MM.1S (cell line): Measurements from ENCODE around the gene MKNK2.

Experiments
- DNase-seq: peaks from one replicate; pipeline ENCODE4 v3.0.0-alpha.2; 2015
- H2AFZ ChIP-seq: fragments of 300-600 bp; sonication (generic); 2 replicates; pipeline ENCODE4 v1.6.0; 2016; ENCODE audit warnings: antibody characterized with exemption, low read length
- H3F3A ChIP-seq: fragments of 300-600 bp; sonication (generic); 2 replicates; pipeline ENCODE4 v1.6.1; 2016; ENCODE audit warnings: mild to moderate bottlenecking, antibody characterized with exemption, low read length, moderate library complexity, mixed read lengths; ENCODE audit not compliant: insufficient read depth
- H3K27ac ChIP-seq: fragments of 300-600 bp; sonication (generic); 2 replicates; pipeline ENCODE4 v1.5.1; 2016; ENCODE audit warnings: mild to moderate bottlenecking, low read length
- H3K27me3 ChIP-seq: fragments of 300-600 bp; sonication (generic); replicated peaks from 2 replicates; pipeline ENCODE4 v1.6.0; 2016; ENCODE audit warnings: low read length; ENCODE audit not compliant: insufficient read depth
- H3K36me3 ChIP-seq: fragments of 300-600 bp; sonication (generic); replicated peaks from 2 replicates; pipeline ENCODE4 v1.6.1; 2016; ENCODE audit warnings: mild to moderate bottlenecking, low read length, mixed read lengths; ENCODE audit not compliant: insufficient read depth
- H3K4me1 ChIP-seq: fragments of 300-600 bp; sonication (generic); 2 replicates; pipeline ENCODE4 v1.6.1; 2016; ENCODE audit warnings: low read length, mixed read lengths
- H3K4me2 ChIP-seq: fragments of 300-600 bp; sonication (generic); 2 replicates; pipeline ENCODE4 v1.6.0; 2016; ENCODE audit warnings: low read depth, low read length
- H3K4me3 ChIP-seq: fragments of 300-600 bp; sonication (generic); 2 replicates; pipeline ENCODE4 v1.5.1; 2016; ENCODE audit warnings: low read length, mixed read lengths
- H3K79me2 ChIP-seq: fragments of 300-600 bp; sonication (generic); 2 replicates; pipeline ENCODE4 v1.6.1; 2016; ENCODE audit warnings: mixed run types, low read length, mixed read lengths
- H3K9ac ChIP-seq: fragments of 300-600 bp; sonication (generic); 2 replicates; pipeline ENCODE4 v1.6.1; 2016; ENCODE audit warnings: low read length, mixed read lengths
- H3K9me2 ChIP-seq: fragments of 300-600 bp; sonication (generic); replicated peaks from 2 replicates; pipeline ENCODE4 v1.6.1; 2016; ENCODE audit warnings: mild to moderate bottlenecking, low read length, mixed read lengths; ENCODE audit not compliant: insufficient read depth
- H3K9me3 ChIP-seq: fragments of 300-600 bp; sonication (generic); replicated peaks from 2 replicates; pipeline ENCODE4 v1.6.1; 2016; ENCODE audit warnings: mild to moderate bottlenecking, low read length, mixed read lengths; ENCODE audit not compliant: insufficient read depth
- H4K20me1 ChIP-seq: fragments of 300-600 bp; sonication (generic); 2 replicates; pipeline ENCODE4 v1.6.1; 2016; ENCODE audit warnings: mild to moderate bottlenecking, low read length, moderate library complexity, mixed read lengths; ENCODE audit not compliant: insufficient read depth
- CTCF ChIP-seq: fragments of 300-600 bp; sonication (generic); IDR thresholded peaks from 2 replicates; pipeline ENCODE4 v1.5.1; 2016; ENCODE audit warnings: antibody characterized with exemption, low read length, mixed read lengths
- EZH2 ChIP-seq: fragments of 300-600 bp; sonication (generic); optimal IDR thresholded peaks from 2 replicates; pipeline ENCODE3; 2017; ENCODE audit warnings: low read depth, mild to moderate bottlenecking, antibody characterized with exemption, low read length, mixed read lengths
- EZH2phosphoT487 ChIP-seq: fragments of 300-600 bp; sonication (generic); IDR thresholded peaks from 2 replicates; pipeline ENCODE4 v1.6.1; 2018; ENCODE audit warnings: antibody characterized with exemption, low read length

MKNK2 gene

GRCh38 chr19:1997353-1998233, 53.5 kb downstream of the MKNK2 start:
- DNase-seq: no peak
- Histone ChIP-seq H3K27ac (no peak overlapping the region), H3K4me1 (no peaks in the 10 kb centered on the region), H3K4me3 (no peak overlapping the region), H4K20me1 (no peaks in the 10 kb centered on the region), H3K9ac (no peak overlapping the region), H3K9me3 (no peaks in the 10 kb centered on the region), H3K36me3 (no peaks in the 10 kb centered on the region), H3K4me2 (no peak overlapping the region), H2AFZ (no peak overlapping the region), H3K27me3 (no peaks in the 10 kb centered on the region), H3K79me2 (no peaks in the 10 kb centered on the region), H3F3A (no peaks in the 10 kb centered on the region), H3K9me2 (no peaks in the 10 kb centered on the region)
- TF ChIP-seq EZH2 (no peak), EZH2phosphoT487 (no peak), CTCF (no peak)

DNA sequence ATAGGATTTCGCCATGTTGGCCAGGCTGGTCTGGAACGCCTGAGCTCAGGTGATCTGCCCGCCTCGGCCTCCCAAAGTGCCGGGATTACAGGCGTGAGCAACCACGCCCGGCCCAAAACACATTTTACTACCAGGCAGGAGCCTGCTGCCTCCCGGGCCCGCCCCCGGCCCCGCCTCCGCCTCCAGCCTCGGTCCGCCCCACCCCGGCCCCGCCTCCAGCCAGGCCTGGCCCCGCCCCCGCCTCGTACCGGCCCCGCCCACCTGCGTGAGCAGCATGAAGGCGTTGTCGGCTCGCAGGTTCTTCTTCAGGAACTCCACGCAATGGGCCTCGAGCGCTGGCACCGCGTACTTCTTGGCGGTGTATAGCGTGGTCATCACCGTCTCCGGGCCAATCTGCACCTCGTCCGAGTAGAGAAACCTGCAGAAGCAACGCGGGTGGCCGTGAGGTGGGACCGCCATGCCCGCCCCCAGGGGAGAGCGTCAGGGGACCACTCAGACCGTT, 58.2 kb downstream of the MKNK2 start:
- H3K9me3 ChIP-seq: no peaks in the 10 kb centered on the region
- no peak for DNase-seq
- H4K20me1 ChIP-seq: no peaks in the 10 kb centered on the region
- H3K27ac ChIP-seq: no peak overlapping the region
- no peaks in the 10 kb centered on the region for H3F3A ChIP-seq
- H3K36me3 ChIP-seq: no peaks in the 10 kb centered on the region; the same call in 1 of the 2 replicates
- TF ChIP-seq CTCF (no peak), EZH2 (no peak), EZH2phosphoT487 (no peak)
- no peak overlapping the region for H3K4me3 ChIP-seq
- no peaks in the 10 kb centered on the region for H3K79me2 ChIP-seq
- H3K9ac ChIP-seq: no peak overlapping the region
- no peaks in the 10 kb centered on the region for H3K27me3 ChIP-seq
- no peaks in the 10 kb centered on the region for H3K9me2 ChIP-seq
- no peaks in the 10 kb centered on the region for H3K4me1 ChIP-seq
- no peak overlapping the region for H2AFZ ChIP-seq
- H3K4me2 ChIP-seq: no peak overlapping the region

DNA sequence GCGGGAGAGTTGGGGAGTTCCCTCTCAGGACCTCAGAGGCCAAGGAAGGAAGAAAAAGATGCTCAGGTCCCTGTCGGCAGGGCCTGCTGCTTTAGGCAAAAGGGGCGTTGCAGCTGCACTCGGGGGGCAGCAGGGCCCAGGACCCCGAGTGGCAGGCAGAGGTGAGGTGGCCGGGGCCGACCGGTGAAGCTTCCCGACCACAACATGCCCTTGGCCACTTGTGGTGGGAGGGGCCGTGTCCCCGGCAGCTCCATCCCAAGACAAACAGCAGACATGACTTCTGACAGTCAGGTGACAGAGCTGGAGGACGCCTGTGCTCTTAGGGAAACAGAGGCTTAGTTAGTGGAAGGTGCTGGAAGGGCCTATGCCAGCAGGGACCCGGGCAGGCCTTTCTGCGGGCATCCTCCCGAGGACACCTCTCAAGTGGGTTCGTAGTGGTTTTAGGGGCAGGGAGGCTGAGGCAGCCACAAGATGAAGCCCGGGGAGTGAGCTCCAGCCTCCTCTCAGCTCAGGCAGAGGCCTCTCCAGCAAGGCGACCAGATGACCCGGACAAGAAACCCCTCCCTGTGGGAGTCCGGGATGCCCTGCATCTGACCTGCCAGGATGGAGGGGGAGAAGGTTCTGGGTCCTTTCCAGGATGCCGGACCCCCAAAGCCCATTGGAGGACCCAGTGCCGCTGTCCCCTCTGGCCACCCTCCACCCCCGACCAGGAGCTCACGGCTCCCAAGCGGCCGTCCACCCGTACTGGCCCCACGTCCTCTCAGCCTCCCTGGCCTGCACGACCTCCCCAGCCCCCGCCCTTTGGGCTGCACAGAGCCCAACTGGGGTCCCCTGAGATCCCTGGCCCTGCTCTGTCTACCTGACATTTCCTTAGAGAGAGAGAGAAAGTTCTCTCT, 59.8 kb downstream of the MKNK2 start:
- Histone ChIP-seq H3K9me3 (no peaks in the 10 kb centered on the region), H3K36me3 (peaks cover 4% of the 10 kb centered on the region)

More for the DNA sequence above, 59.8 kb downstream of the MKNK2 start:
- Histone ChIP-seq H3K4me3 (no peak overlapping the region), H2AFZ (no peak overlapping the region), H3K4me2 (no peak overlapping the region), H3K79me2 (no peaks in the 10 kb centered on the region), H3K27ac (no peak overlapping the region), H3K9ac (no peak overlapping the region), H3F3A (no peaks in the 10 kb centered on the region), H3K9me2 (no peaks in the 10 kb centered on the region), H4K20me1 (no peaks in the 10 kb centered on the region), H3K27me3 (no peaks in the 10 kb centered on the region), H3K4me1 (no peaks in the 10 kb centered on the region)
- no peak for DNase-seq
- TF ChIP-seq EZH2phosphoT487: no peak
- TF ChIP-seq EZH2: no peak
- no peak for TF ChIP-seq CTCF
